Measurements from ENCODE around the gene LGR6.
"Not testable (repeated sequence)": the region's sequence is repeated elsewhere in the genome, so short reads cannot be mapped to it uniquely, and the experiment has no call there.

LGR6 gene

DNA sequence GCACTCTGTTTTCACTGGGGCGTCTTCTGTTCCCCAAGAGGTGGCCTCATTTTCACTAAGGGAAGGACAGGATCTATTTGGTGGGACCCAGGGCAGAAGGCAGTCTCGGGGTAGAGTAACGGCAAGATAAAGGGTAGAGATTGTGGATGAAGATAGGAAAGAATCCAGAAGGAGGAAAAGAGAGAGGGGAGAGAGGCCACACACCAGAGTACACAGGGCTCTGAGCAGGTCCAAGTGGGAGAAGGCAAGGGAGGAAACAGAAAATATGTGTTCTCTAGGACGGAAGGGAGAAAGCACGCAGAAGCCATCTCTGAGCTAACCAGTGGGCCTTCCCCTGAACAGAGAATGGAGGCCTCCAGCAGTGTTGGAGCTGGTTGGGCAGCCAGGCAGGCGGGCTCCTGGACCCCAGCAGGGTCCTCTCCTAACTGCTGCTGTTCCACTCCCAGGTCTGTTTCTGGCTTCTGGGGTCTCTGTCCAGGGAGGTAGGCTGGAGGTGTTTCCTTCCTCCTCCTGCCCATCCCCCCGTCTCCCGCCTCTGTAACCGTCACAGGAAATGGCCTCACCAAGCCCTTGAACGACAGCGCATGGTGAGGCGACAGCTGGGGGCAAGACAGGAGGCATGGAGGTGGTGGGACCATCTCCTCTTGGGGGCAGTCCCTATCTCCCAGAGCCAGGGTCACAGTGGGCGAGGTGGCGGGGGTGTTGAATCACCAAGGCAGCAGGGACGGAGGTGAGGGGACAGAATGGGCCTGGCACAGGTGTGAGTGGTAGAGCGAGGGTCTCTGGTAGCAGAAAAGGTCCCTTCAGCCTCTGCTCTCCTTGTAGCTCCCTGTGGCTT lies 33.8 kb upstream of the LGR6 start:
- DNase-seq = peak; percentile 58

DNA sequence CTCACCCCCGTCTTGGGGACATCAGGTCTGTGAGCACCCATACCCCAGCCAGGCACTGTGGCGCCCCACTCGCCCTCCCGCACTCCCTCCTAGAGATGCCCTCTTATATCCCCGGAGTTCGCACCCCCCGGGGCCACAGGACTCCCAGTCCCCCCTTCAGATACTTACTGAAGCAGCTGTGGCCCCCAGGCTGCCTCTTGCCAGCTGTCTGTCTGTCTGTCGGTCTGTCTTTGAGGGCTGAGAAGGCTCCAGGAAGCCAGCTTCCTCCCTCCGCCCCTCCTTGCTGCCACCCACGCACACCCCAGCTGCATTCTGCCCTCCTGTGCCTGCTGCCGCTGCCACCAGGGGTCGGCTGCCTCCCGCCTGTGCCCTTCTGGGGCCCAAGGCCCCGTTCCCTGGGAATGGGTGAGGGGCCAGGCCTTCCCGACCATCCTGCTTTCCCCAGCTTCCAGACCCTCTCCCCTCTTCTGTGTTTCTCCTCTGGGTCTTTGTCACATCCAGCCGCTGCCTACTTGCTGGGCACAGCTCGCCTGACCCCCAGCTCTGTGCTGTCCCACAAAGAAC lies 33.1 kb upstream of the LGR6 start, which contains the start of gene PTPN7:
PTPN7 (minus strand) TSS at position 226 of the 564 bp plus-strand sequence. CDS start 1,200 bp downstream, outside the sequence.
- peak; percentile 74 for DNase-seq

DNA sequence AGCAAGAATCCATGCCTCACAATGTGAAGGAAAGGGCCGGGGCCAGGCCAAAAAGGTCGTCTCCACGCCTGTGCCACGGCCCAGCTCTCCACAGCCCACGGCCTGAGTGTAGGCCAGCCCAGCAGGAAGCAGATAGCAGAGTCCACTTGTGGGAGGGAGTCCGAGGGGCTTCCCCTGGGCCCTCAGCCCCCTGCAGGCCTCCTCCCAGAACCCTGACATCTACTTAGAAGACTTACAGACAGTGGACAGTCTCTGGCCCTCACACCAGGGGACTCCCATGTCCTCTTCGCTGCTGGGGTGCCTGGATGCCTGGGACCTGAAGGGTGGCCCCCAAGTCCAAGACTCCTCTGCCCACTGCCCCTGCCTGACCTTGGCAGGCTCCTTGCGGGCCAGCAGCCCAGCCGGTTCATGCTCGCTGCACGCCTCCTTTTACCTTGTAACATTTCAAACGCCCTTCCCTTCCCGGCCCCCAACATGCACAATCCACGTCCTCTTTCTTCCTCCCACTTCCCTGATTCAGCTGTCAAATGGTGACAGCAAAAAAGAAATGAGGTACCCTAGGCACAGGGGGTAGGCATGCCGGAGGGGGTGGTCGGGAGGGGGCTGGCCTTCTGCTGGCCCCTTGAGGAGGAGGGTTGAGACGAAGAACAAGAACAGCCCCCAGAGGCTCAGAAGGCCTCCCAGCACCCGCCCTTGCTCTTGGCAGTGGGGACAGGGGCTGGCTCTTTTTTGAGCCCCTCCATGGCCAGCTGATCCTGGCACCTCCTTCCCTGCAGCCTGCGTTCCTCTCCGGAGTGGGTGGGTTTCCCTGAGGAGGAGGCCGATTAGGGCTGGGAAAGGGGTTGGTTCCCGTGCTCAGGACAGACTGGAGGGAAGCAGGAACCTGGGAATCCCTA lies 32.2 kb upstream of the LGR6 start:
- DNase-seq = peak; percentile 29

DNA sequence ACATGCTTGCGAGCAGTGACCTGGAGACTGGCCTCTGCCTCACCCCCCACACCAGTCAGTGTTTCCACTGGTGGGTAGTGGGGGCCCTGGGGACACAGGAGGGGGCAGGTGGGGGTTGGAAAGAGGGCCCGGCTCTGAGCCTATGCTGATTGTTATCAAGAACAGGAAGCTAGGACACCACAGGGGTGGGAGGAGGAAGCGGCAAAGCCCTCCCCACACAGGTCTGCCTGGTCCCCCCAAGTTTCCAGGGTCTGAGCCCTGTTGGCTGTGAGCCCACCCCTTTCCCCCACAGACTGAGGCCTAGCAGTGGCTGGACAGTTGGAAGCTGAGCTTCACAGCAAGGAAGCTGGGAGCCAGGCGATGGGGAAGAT lies 31.6 kb upstream of the LGR6 start:
- peak; percentile 42 for DNase-seq

DNA sequence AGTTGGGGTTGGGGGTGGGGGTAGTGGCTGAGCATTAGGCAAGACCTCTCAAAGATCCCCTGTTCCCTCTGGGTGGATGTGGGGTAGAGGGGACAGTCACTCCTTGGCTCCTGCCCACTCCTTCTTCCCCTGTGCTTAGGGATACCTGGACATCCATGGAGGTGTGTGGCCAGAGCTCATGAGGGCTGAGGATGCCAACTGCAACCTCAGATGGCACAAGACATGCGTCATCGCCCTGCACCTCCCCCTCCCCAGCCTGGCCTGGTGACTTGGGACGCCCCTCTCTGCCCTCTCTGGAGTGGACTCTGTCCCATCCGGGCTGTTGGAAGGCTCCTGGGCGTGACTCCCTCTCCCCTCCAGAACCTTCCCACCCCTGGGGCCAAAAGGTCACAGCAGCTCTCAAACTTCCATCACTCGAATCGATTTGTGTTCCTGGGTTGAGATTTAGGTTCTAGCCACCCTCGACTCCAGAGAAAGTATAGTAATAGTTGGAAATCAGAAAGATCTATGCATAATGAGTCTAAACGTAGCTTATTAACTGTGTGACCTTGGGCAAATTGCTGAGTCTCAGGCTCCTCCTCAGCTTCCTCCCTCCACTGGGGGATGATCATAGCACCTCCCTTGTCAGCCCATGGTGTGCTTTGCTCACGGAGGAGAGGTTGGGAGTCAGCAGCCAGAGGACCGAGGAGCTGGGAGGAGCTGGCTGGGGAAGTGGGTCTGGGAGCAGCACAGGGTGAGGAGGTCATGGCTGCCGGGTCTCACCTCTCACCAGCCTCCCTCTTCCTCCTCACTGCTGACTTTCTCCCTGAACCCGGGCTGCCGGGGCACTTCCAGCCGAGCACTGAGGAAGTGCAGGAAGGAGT lies 30.9 kb upstream of the LGR6 start:
- peak; percentile 19 for DNase-seq

DNA sequence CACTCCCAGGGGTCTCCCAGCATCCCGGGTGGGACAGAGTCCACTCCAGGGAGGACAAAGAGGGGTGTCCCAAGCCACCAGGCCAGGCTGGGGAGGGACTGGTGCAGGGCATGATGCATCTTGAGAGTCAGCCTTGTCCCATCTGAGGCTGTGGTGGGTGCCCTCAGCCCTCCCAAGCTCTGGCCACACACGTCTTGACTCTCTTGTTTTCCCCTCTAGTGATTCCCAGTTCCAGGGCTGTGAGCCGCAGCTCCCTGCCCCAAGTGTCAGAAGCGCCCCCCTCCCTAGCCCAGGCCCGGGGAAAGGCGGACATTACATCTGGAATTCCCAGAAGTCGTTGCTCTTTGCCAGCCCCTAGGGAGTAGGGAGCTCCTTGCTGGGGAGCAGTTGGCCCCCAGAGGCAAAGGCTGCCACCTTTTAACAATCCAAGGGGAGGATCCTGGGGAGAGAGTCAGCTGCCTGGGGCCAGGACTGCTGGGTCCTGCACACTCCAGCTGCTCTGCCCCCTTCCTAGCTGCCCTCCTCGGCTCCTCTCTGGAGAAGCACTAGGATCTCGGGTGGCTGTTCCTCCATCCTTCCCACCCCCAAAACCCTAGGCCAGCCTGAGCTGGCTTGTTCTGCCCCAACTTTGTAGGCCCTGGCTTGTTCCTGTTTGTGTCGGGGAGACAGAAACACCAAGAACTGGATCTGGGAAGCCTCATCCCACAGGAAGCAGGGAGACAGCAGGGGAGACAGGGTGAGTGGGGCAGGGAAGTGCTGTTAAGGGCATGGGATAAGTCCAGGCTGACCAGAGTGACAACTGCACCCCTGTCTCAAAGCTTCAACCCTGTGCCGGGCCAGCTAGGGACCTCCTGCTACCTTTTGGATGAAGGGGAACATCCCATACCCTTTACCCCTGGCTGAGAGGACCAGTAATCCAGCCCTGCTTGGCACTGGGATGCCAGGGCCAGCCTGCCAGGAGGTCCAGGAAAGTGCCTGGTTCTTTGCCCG lies 30.0 kb upstream of the LGR6 start:
- no peak for DNase-seq

DNA sequence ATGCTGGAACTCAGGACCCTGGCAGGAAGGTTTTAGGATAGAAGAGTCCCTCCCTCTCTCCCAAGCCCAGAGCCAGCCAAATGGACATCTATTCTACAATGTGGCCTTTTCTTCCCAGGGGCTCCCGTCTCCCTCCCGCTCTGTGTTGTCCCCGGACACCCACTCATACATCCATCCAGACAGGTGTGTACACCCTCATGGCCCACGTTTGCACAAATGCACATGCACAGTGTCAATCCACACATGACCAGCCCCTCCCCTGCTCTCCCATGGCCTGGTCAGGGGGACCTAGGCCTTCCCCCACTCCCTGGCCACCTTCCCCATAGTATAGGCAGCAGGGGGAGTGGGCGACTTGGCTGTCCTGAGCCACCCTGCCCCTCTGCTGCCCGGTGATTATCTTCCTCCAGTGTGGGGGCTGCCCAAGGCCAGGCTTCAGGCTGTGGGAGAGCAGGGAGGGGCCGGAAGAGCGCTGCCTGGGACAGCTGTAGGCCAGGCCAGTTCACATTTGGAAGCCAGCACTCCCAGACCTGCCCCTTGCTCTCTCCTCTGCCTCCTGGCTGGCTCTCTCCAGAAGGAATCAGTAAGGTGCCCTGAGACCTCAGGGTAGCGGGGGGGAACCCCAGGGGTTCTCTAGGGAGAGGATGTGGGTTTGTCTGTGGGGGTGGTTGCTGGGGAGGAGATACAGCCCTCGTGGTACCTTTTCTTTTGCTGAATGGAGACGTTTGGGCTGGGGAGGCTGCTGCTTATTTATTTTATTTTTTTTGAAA lies 29.1 kb upstream of the LGR6 start:
- no peak for DNase-seq

DNA sequence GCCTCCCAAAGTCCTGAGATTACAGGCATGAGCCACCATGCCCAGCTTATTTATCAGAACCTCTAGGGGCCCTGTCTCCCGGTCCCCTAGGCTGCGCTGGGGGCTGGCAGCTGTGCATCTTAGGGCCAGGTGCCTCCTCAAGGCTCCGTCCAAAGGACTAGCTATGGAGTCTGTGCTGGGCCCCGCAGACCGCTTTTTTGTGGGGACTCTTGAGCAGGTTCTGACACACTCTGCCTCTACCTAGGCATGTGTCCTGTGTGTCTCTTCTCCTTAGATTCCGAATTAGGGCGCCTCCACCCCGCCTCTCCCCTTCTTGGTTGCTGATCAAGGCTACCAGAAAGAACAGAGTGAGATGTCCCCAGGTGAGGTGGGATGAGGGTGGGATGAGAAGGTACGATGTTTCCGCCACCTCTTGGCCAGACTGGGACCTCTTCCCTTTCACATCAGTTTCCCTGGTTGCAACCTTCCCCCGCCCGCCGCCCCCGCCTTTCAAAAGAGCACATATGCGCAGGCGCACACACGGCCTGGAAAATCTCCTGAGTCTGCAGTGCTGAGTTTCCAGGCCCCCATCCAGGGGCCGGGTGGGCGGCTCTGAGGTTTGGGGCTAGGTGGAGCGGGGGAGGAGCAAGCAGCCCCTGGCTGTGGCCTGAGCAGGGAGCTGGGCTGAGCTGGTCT lies 28.2 kb upstream of the LGR6 start:
- no peak for DNase-seq

DNA sequence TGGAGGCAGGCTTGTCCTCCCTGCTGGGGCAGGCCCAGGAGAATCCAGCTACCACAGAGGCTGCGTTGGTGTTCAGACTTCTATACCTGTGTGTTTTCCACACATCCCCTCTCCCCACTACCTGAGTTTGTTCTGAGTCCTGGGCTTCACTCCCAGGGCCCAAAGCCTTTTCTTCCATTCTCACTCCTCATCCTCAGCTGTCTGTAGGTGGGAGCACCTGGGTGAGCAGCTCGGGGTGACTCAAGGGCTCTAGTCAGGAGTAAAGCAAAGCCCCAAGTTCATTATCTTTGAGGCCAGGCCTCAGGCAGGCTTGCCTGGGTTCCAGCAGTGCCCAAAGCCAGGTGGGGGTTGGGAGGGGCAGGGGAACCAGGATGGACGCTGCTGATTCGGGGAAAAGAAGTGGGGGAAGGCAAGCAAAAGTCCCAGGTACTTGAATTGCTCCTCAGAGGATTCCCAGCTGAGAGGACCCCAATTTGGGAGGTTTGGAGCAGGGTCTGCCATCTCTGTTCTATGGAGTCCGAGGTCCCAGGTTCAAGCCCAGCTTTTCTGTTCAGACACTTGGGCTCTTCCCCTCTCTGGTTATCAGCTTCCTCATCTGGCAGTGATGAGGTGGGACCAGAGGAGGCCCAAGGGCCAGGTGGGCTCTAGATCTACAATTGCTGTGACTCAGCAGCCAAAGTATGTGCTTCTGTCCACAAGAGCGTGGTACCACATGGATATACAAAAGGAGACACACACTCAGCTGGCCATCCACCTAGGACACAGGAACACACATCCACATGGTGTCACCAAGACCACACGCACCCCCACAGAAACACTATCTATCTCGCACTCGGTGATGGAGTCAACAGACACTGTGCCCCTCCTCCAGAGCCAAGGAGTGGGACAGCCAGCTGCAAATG lies 27.4 kb upstream of the LGR6 start:
- DNase-seq = no peak

DNA sequence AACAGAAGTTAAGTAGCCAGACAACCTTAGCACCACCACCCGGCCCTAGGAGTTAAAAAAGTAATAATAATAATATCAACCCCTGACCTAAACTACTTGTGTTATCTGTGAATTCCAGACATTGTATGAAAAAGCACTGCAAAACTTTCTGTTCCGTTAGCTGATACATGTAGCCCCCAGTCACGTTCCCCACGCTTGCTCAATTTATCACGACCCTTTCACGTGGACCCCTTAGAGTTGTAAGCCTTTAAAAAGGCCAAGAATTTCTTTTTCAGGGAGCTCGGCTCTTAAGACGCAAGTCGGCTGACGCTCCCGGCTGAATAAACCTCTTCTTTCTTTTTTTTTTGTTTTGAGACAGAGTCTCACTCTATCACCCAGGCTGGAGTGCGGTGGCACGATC lies 26.5 kb upstream of the LGR6 start:
- DNase-seq = not testable (repeated sequence)

DNA sequence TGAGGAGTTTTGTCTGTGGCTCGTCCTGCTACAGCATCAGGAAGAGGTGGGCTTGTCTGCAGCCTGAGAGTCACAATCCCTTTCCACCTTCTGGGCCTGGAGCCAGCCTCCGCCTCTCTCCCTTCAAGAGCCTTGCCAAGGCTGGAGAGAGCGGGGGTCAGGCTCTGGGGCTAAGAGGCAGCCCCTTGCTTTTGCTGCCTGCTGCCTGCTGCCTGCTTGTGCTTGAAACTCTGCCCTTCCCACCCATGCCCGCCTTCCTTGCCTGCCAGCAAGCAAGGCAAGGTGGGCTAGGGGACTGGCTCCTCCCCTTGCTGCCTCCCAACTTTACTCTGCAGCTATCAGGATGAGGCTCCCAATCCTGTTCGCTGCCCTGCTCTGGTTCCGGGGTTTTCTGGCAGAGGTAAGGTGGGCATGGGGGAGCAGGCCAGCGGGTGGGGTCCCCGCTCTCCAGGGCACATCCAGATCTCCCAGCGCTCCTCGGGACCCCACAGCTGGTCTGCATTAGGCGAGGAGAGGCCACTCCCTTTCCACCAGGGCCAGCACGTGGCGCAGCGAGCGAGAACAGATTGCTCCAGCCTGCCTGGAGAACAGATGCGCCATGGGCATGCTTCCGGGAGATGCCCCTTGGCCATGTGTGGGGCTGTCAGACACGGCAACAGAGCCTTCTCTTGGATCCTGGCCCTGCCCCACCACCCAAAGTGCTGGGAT lies 25.7 kb upstream of the LGR6 start:
- no peak for DNase-seq

DNA sequence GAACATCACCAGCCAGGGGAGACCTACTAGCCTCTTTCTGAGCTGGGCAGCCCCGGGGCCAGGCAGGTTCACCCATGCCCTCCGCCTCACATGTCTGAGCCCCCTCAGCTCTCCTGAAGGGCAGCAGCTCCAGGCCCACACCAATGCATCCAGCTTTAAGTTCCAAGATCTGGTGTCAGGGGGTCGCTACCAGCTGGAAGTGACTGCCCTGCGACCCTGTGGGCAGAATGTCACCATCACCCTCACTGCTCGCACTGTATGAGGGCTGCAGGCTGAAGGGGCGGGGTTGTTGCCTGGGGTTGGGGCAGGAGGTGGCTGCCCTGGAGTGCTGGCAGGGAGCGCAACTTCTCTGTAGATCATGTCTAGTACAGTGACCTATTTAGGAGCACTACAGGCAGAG lies 24.7 kb upstream of the LGR6 start:
- DNase-seq = no peak

DNA sequence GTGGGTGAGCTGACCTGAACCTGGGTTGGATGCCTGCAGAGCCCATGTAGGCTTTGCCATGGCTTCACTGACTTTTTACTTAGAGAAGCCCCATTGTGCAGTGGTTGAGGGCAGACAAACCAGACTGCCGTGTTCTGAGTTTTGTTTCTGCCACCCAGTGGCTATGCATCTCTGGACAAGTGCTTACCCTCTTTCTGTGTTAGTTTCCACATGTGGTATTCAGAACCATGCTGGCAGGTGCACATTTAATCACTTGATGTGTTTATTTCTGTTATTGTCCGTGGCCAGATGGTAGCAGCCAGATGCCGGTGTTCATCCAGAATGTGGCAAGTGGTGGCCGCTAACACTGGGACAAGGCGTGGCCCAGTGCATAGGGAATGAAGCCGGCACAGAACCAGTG lies 22.9 kb upstream of the LGR6 start:
- no peak for DNase-seq

DNA sequence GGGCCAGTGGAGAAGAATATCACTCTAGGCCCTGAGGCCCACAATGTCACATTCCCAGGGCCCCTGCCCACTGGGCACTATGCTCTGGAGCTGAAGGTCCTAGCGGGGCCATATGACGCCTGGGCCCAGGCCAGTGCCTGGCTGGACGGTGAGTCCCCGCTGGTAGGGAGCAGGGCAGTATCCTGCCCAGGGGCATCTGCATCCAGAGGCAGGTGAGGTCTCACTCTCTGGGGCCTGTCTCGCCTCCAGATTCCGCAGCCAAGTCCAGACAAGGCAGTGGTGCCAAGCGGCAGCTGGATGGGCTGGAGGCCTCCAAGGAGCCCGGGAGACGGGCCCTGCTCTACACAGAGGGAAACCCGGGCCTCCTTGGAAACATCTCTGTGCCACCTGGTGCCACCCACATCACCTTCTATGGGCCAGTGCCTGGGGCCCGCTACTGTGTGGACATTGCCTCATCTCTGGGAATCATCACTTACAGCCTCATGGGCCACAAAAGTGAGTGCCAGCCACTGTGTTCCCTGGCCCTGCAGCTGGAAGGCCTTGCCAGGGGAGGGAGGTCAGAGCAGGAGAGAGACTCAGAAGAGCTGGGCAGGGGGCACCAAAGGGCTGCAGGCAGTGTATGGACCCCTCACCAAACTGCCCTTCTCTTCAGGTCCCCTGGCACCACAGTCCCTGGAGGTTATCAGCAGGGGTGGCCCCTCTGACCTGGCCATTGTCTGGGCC lies 22.1 kb upstream of the LGR6 start:
- no peak for DNase-seq

DNA sequence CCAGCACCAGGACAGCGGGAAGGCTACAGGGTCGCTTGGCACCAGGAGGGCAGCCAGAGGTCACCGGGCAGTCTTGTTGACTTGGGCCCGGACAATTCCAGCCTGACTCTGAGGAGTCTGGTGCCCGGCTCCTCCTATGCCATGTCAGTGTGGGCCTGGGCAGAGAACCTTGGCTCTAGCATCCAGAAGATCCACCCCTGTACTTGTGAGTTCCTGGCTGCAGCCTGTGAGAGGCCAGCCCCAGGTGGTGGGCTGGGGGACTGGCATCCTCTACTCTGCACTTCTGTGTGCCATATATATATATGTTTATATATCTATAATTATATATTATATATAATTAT lies 21.6 kb upstream of the LGR6 start:
- no peak for DNase-seq

DNA sequence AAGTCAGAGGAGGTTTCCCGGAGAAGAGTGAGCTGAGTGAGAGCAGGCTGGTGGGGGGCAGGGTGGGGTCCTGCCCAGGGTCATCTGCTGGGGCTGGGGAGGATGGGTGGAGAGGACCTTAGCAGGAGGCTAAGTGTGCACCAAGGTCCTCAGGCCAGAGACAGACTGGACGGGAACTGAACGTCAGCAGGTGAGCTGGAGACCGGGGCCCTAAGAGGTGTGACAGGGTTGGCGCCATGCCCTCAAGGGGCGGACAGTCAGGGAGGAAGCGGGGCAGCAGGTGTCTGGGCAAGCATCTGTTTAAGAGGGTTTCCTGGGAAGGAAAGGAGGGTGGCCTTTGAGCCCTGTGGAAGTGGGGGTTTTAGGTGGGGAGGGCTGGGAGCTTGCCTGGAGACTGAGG lies 19.6 kb upstream of the LGR6 start:
- DNase-seq = no peak
